T47D (cell line): Measurements from ENCODE around the gene CCDC38.

ENCODE experiments used
- DNase-seq, 2 experiments: peaks; one replicate each; pipeline versions ENCODE4 v3.0.0 to v3.0.0-alpha.2; 2011 to 2012; ENCODE audit warnings: low read depth in 1 of 2, low spot score in 1 of 2
- JUND ChIP-seq: IDR thresholded peaks from 2 replicates; pipeline ENCODE4 v1.6.1; 2012; ENCODE audit warnings: low read depth
- in situ Hi-C: cut with HindIII; loops from 2 replicates; pipeline ENCODE4 v1.10.0; 2016; ENCODE audit warnings: low sequenced_read_pairs, low pct_unique_long_range_greater_than_20kb

The CCDC38 gene

DNA sequence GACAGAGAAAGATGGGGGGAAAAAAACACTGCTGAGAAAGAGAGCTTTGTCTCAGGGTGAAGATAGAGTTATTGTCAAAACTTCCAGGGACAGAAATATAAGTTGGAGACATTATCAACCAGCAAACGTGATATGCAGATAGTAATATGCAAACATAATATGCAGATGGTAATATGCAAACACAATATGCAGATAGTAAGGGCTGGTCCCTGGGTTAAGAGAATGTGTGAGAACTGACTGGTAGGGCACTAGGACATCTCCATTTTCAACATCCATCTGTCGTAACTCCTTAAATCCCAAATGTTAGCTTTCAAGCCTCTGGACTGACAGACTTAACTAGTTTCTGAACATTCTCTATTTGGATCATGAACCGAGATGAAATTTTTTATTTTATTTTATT is 51.5 kb downstream of the CCDC38 start:
- in situ Hi-C loops: no loop called here
- no peak for DNase-seq

DNA sequence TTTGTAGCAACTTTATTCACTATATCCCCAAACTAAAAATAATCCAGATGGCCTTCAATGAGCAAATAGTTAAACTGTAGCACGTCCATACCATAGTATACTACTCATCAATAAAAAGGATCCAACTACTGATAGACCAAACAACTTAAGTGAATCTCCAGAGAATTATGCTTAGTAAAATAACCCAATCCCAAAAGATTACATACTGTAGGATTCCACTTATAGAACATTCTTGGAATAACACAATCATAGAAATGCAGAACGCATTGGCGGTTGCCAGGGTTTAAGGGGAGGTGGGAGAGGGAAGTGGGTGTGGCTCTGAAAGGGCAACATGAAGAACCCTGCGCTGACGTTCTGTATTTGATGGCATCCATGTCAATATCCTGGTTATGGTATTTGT is 55.1 kb downstream of the CCDC38 start:
- no peak for DNase-seq
- in situ Hi-C loops: no loop called here
- TF ChIP-seq JUND: no peak

More for the DNA sequence above, 51.5 kb downstream of the CCDC38 start:
- no peak for TF ChIP-seq JUND

DNA sequence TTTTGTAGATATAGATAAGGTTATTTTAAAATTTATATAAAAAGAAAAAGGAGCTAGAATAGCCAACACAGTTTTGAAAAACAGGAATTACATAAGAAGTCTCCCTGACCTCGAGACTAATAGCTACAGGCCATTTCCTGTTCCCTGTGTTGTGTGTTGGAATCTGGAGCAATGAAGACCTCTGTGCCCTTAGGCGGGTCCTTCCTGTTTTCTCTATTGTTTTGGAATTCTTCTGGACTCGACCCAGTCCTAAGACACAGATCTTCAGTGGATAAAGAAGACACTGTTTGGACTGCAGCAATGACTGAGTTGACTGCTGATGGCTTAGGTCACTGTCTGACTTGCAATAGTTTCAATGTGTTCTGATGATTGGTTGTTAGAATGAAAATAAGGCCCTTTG is 57.4 kb downstream of the CCDC38 start:
- DNase-seq: peak in 1 of 2 experiments; percentile 56
- in situ Hi-C loops: no loop called here
- TF ChIP-seq JUND: no peak

DNA sequence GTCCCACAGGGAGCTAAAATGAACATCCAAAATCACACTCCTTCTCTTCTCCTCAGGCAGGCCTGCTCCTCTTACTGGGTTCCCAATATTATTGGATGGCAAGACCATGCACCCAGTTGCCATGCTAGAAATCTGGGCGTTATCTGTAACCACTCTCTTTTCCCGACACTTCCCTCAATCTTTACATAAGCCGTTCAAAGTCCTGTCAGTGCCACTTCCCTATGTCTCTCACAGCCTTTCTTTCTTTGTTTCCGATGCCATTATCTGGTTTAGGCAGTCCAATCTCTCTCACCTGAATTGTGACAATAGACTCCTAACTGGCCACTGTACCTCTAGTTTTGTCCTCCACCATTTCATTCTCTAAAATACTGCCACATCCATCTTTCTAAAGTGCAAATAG is 59.5 kb downstream of the CCDC38 start:
- DNase-seq: no peak
- in situ Hi-C loops: no loop called here
- no peak for TF ChIP-seq JUND

DNA sequence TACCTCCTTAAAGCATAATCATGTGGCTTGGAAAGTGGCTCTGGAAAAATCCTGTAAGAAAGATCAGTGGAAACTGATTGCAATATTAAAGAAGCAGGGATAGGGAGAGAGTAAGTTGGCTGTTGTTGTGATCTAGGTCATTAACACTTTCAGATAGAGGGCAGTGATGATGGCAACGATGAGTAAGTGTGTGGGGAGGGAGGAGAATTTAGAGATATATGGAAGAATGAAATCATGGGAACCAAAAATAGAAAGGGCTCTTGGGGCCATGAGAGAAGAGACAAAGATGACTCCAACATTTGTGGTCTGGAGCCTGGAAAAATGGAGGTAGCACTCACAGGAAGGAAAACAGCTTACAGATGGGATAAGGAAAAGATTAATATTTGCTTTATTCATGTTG is 60.3 kb downstream of the CCDC38 start:
- in situ Hi-C loops: no loop called here

DNA sequence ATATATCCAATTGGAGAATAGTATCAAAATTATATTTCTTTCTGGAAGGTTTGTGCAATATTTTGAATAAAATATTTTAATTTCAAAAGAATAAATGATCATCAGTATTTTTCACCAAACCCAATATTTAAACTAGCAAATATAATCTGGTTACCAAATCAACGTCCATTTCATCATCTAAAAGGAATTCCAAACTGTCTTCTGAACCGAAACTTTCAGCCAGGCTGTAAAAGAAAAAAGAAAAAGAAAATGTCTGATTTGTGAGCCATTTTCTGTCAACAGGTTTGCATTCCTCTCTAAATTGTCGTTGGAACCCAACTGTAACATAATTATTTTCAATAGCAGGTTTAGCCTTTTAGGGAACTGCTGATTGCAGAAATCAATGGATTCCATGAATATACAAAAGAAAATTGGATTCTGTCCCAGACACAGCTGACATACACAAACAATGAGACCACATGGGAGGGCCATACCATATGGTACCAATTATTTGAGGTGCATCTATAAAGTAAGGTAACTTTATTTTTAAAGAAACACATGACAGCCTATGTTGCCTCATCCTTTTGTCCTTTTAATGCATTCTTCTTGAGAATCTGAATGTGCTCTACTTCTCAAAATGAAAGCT is 61.0 kb downstream of the CCDC38 start:
- DNase-seq: no peak
- in situ Hi-C loops: no loop called here
- TF ChIP-seq JUND: no peak

More for the DNA sequence above, 60.3 kb downstream of the CCDC38 start:
- no peak for TF ChIP-seq JUND
- DNase-seq: no peak

DNA sequence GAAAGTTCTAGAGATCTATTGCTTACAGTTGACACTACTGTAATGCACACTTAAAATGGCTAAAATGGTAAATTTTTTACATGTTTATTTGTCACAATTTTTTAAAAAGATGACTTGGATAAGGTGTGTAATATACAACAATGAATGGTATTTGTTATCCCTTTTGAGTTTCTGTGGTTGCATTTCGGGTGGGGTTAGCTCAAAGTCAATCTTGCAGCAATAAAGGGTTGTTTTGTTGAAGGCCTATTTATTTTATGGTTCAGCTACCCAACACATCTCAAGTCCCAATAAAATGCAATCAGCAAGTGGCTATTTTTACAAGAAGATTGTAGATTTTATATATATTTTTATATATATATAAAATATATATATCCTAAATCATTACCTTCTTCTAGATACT is 61.5 kb downstream of the CCDC38 start:
- TF ChIP-seq JUND: no peak
- no peak for DNase-seq
- in situ Hi-C loops: no loop called here

DNA sequence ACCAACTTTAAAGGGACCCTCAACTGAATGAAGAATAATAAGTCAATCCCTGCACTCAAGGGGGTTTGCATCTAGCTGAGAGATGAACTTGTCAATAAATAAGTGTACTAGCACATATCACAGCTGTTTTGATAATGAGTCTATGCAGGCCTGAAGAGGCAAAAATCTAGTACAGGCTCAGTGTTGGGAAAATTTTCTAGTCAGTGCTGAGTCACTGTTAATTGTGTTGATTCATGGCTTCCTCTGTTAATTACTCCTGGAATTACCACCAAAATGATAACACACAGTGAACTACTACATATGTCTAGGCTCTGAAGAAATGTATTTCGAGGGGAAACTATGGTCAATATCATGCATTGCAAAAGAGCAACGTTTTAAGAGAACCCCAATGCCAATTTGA is 64.8 kb downstream of the CCDC38 start:
- no peak for DNase-seq
- in situ Hi-C loops: no loop called here
- TF ChIP-seq JUND: no peak

DNA sequence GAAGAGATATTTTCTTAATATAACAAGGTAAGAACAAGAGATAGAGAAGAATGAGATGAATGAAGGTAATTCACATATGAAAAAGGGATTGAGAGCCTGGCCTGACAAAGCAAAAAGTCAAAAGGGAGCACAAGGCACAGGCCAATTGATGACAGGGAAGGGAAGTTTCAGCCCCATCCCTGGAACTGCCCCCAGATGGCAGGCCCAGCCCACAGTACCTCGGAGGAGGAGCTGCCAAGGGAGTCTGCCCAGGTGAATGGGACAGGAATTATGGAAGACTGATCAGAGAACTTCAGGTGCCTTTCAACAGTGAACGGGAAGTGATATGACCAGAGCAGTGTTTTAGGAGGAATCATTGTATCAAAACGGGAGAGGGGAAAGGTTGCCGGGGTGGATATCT is 68.0 kb downstream of the CCDC38 start:
- no peak for DNase-seq
- in situ Hi-C loops: no loop called here
- TF ChIP-seq JUND: no peak

DNA sequence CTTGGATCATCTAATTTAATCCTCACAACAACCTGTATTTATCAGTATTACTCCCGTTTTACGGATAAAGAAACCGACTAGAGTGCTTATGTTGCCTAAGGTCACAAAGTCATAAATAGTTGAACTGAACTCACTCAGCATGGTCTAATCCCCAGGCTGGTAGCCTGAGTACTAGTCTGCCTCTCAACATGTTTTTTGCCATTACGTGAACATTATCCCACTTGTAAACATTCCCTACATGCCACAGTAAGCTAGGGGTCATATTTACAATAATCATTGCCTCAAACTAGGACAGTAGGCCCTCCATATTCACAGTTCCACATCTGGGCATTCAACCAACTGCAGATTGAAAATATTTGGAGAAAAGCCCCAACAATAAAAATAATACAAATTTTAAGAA is 71.5 kb downstream of the CCDC38 start:
- no peak for TF ChIP-seq JUND
- in situ Hi-C loops: no loop called here
- no peak for DNase-seq

DNA sequence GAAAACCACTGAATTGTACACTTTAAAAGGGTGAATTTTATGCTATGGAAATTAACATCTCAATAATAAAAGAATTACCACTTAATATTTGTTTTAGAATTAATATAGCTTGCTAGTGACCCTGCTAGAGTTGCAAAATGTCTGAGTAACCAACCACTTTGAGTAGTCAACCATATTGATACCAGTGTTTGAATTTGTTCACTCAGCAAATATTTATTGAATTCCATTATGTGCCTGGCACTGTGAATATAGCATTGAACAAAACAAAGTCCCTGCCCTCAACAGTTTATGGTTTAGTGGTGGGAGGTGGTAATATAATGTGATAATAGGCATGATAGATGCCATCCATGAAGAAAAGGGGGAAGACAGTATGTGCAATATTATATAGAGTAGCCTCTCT is 79.1 kb downstream of the CCDC38 start:
- no peak for DNase-seq
- in situ Hi-C loops: no loop called here
- no peak for TF ChIP-seq JUND

DNA sequence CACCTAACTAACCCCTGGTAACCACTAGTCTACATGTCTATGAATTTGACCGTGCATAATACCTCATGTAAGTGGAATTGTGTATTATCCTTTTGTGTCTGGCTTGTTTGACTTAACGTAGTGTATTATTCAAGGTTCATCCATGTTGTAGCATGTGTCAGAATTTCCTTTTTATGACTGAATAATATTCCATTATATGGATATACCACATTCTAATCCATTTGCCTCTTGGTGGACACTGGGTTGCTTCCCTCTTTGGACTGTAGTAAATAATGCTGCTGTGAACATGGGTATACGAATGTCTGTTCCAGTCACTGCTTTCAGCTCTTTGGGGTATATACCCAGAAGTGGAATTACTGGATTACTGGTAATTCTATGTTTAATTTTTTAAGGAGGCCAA is 80.4 kb downstream of the CCDC38 start:
- no peak for TF ChIP-seq JUND
- in situ Hi-C loops: no loop called here
- no peak for DNase-seq

DNA sequence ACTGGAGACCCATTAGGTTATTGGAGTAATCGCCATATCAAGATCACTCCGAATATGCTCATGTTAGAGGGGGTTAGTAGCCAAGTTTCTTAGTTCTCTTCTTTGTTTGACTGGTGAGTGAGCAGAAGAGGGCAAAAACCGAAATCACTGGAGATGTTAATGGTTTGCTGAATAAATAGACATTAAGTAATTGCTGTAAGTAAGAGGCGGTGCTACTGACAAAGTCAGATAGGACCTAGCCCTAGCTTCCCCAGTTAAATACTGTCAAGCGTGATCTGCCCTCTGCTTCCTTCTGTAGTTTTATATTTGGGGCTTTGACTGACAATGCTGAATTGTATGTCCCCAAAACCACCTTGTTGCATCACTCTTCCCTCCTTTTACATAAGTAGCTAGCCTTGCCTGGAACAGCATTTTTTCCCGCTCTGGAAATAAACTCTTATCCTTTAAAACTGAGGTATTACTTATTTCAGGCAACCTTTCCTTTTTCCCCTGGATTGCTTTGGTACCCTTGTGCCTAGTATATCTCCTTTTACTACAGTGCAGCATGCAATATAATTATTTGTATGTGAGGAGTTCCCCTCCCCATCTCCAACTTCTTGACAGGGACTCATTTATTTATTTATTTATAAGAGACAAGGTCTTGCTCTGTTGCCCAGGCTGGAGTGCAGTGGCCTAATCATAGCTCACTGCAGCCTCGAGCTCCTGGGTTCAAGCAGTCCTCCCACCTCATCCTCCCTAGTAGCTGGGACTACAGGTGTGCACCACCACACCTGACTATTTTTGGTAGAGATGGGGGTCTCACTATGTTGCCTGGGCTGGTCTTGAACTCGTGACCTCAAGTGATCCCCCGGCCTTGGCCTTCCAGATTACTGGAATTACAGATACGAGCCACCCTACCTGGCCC is 82.2 kb downstream of the CCDC38 start:
- in situ Hi-C loops: no loop called here
- TF ChIP-seq JUND: no peak
- DNase-seq: no peak
